GM18873 (cell line): ENCODE measurements around the gene MUC2.

ENCODE experiments used
- ATAC-seq: cut with Tn5 transposase; IDR thresholded peaks from one replicate; pipeline ENCODE4 v1.9.1; 2021; ENCODE audit warnings: mild to moderate bottlenecking, moderate library complexity, moderate number of reproducible peaks; ENCODE audit not compliant: unreplicated experiment, low FRiP score

Gene MUC2

GRCh38 chr11:1085440-1086170 is 10.9 kb downstream of the MUC2 start:
- no peak for ATAC-seq

GRCh38 chr11:1086171-1087102 is 11.8 kb downstream of the MUC2 start:
- ATAC-seq = no peak

- no peak for ATAC-seq
Measured at GRCh38 chr11:1087279-1087960, 12.7 kb downstream of the MUC2 start.

- ATAC-seq = no peak
Measured at GRCh38 chr11:1087961-1088926, 13.6 kb downstream of the MUC2 start.

GRCh38 chr11:1088927-1089737 is 14.5 kb downstream of the MUC2 start:
- no peak for ATAC-seq

- ATAC-seq = no peak
Measured at GRCh38 chr11:1089738-1090599, 15.3 kb downstream of the MUC2 start.

GRCh38 chr11:1090600-1091331 is 16.1 kb downstream of the MUC2 start:
- ATAC-seq = no peak

GRCh38 chr11:1091332-1092083 is 16.8 kb downstream of the MUC2 start:
- no peak for ATAC-seq

- ATAC-seq = no peak
Measured at GRCh38 chr11:1092145-1092670, 17.5 kb downstream of the MUC2 start.

GRCh38 chr11:1092919-1093318 is 18.2 kb downstream of the MUC2 start:
- no peak for ATAC-seq

- ATAC-seq = no peak
Measured at GRCh38 chr11:1099519-1100355, 25.1 kb downstream of the MUC2 start.

GRCh38 chr11:1100417-1101245 is 26.0 kb downstream of the MUC2 start:
- no peak for ATAC-seq

GRCh38 chr11:1101318-1102089 is 26.8 kb downstream of the MUC2 start:
- ATAC-seq = no peak
